ENCODE results near the gene ZNF384. TPM values are rescaled to one million over a fixed set of nuclear protein-coding genes. Genes with fewer than 3 reads are reported as not detected.

Gene ZNF384
- total and polyA plus RNA-seq, 10 of the 15 experiments (the other 5 are each of a cell fraction or from before 2014, with no cell fraction given), result 0.46 to 81.5 (median 30.5) TPM

DNA sequence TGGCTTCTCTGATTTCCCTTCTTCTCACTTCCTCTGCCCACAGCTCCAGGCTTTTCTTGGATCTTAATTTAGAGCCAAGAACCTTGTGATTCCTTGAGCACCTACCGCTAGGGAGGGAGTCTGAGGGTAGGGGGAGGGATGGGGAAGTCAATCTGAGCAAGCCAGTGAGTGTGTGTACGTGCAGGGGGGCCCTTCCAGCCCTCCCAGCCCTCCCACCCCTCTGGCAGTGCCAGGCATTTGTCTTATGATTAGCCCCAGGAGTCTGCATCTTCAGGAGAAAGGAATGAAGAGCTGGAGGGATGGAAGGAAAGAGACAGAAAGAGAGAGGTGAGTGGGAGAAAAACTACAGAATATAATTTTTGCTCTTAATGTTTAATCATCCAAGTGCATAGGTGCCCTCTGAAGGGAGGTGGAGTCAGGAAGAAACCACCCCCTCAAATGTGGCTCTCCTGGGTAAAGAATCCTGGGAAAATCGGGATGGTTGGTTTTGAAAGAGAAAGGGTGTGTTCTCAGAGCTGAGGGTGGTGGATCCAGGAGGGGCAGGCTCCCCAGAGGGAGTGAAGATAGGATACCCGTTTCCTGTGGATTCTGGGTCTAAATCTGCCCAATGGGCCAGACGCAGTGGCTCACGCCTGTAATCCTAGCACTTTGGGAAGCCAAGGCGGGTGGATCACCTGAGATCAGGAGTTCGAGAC, 9.3 kb upstream of the ZNF384 start:
- Histone ChIP-seq H3K27ac (ENCODE audit: control insufficient read depth, insufficient read depth) (no peak overlapping the region), H3K27me3 (replicated peaks in 1 of 2; ENCODE audit: control insufficient read depth in 2 of 2, insufficient read depth in 2 of 2, low read length in 1 of 2) (peaks cover 13 to 19% of the 10 kb centered on the region in 2 experiments), H3K79me2 (ENCODE audit: control insufficient read depth, insufficient read depth, low read length) (no peaks in the 10 kb centered on the region), H3K9me3 (replicated peaks; ENCODE audit: control insufficient read depth, insufficient read depth, low read length) (no peaks in the 10 kb centered on the region), H3K4me2 (ENCODE audit: control insufficient read depth, insufficient read depth) (no peak overlapping the region), H3K4me3 (no peak overlapping the region), H3K9ac (ENCODE audit: control insufficient read depth, insufficient read depth, low read length) (no peak overlapping the region), H2AFZ (ENCODE audit: control insufficient read depth, low read depth, low read length) (no peak overlapping the region), H4K20me1 (ENCODE audit: control insufficient read depth, insufficient read depth) (no peaks in the 10 kb centered on the region), H3K36me3 (ENCODE audit: control insufficient read depth in 2 of 2, insufficient read depth in 2 of 2, low read length in 1 of 2) (no peaks in the 10 kb centered on the region), H3K4me1 (ENCODE audit: control insufficient read depth, insufficient read depth, low read length) (peaks cover 12% of the 10 kb centered on the region)
- no peak for ATAC-seq
- FAIRE-seq, result no peak
- WGBS (ENCODE audit: insufficient coverage, insufficient replicate concordance, low lambda C conversion rate, missing lambda C conversion rate), result 30% methylated on average over 8 of the region's 8 CpGs
- TF ChIP-seq CBX3 (IDR thresholded peaks at IDR 0.05; ENCODE audit: borderline replicate concordance, low read depth) (no peak), ESRRA (IDR thresholded peaks at IDR 0.05; ENCODE audit: low read length) (no peak), PAX5 (IDR thresholded peaks at IDR 0.05; ENCODE audit: borderline replicate concordance, low read depth, low read length) (no peak), POLR2A (IDR thresholded peaks at IDR 0.05; ENCODE audit: low read depth, low read length) (no peak)
- TF ChIP-seq, protein P1, sequence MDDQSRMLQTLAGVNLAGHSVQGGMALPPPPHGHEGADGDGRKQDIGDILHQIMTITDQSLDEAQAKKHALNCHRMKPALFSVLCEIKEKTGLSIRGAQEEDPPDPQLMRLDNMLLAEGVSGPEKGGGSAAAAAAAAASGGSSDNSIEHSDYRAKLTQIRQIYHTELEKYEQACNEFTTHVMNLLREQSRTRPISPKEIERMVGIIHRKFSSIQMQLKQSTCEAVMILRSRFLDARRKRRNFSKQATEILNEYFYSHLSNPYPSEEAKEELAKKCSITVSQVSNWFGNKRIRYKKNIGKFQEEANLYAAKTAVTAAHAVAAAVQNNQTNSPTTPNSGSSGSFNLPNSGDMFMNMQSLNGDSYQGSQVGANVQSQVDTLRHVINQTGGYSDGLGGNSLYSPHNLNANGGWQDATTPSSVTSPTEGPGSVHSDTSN (IDR thresholded peaks at IDR 0.05; ENCODE audit: insufficient replicate concordance, low read depth, low read length), result no peak
- TF ChIP-seq, protein P2, sequence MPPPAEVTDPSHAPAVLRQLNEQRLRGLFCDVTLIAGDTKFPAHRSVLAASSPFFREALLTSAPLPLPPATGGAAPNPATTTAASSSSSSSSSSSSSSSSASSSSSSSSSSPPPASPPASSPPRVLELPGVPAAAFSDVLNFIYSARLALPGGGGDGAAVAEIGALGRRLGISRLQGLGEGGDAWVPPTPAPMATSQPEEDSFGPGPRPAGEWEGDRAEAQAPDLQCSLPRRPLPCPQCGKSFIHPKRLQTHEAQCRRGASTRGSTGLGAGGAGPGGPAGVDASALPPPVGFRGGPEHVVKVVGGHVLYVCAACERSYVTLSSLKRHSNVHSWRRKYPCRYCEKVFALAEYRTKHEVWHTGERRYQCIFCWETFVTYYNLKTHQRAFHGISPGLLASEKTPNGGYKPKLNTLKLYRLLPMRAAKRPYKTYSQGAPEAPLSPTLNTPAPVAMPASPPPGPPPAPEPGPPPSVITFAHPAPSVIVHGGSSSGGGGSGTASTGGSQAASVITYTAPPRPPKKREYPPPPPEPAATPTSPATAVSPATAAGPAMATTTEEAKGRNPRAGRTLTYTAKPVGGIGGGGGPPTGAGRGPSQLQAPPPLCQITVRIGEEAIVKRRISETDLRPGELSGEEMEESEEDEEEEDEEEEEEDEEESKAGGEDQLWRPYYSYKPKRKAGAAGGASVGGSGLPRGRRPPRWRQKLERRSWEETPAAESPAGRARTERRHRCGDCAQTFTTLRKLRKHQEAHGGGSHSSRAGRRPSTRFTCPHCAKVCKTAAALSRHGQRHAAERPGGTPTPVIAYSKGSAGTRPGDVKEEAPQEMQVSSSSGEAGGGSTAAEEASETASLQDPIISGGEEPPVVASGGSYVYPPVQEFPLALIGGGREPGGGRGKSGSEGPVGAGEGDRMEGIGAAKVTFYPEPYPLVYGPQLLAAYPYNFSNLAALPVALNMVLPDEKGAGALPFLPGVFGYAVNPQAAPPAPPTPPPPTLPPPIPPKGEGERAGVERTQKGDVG (CRISPR knock-in tag; IDR thresholded peaks at IDR 0.05), result no peak
- intact Hi-C loops (cut with micrococcal nuclease; ENCODE audit: unreplicated experiment), result loop anchor here (1.0 kb wide), 1 partner anchor 81 kb away; no protein-coding TSS in a partner anchor
- SMC1A ChIA-PET (ENCODE audit: uncharacterized antibody, unreplicated experiment), result interaction anchor here (0.9 to 3.9 kb wide), 3 partner anchors 25 to 145 kb away, joined by 4 to 16 read pairs (median 8); partner anchors contain the start of gene COPS7A
- no TSS peak for BruUV-seq (replicated peaks)
- CTCF ChIA-PET, result interaction anchor here (0.7 to 1.2 kb wide), 7 partner anchors 25 to 134 kb away, joined by 3 to 5 read pairs (median 4); partner anchors contain the start of genes COPS7A and MLF2
- POLR2A ChIA-PET, result interaction anchor here (1.6 kb wide), 1 partner anchor 10 kb away, joined by 4 read pairs; the partner anchor contains the start of gene ZNF384
- RAD21 ChIA-PET (ENCODE audit: unreplicated experiment), result interaction anchor here (0.7 to 1.3 kb wide), 3 partner anchors 9 to 147 kb away, joined by 3 read pairs; partner anchors contain the start of gene ZNF384
- in situ Hi-C loops (cut with MboI), result no loop called here
- DNase-seq (ENCODE audit: low read depth, low spot score), result no peak
